Activated CD8-positive, alpha-beta T cell treated with anti-CD3 and anti-CD28 coated beads for 36 hours (primary cell): Measurements from ENCODE around the gene GALT. TPM values are rescaled to one million over a fixed set of nuclear protein-coding genes. Genes with fewer than 3 reads are reported as not detected.

ENCODE experiments used
- ATAC-seq: fragments of 200-7000 bp; cut with Tn5 transposase; one replicate; pipeline ENCODE4 v1.10.0; 2021; ENCODE audit warnings: mild to moderate bottlenecking, moderate library complexity
- CTCF ChIA-PET: fragments of 350-600 bp; sonication (Branson Sonifier 250); formaldehyde crosslinking; loops from one replicate; lab custom pipeline; 2021; ENCODE audit warnings: antibody characterized with exemption; lab: Charles Lee
- POLR2A ChIA-PET: fragments of 350-600 bp; sonication (Branson Sonifier 250); formaldehyde crosslinking; loops from one replicate; lab custom pipeline; 2021; ENCODE audit warnings: antibody characterized with exemption; lab: Charles Lee
- DNase-seq: peaks from one replicate; pipeline ENCODE4 v3.0.0-alpha.2; 2020
- H3K27ac Mint-ChIP-seq: one replicate; pipeline ENCODE4 v1.8.0; 2021; ENCODE audit warnings: mild to moderate bottlenecking, mixed read lengths
- H3K27me3 Mint-ChIP-seq: one replicate; pipeline ENCODE4 v1.8.0; 2021; ENCODE audit warnings: mixed read lengths
- H3K36me3 Mint-ChIP-seq: one replicate; pipeline ENCODE4 v1.8.0; 2021; ENCODE audit warnings: low read depth, mixed read lengths
- H3K4me1 Mint-ChIP-seq: one replicate; pipeline ENCODE4 v1.8.0; 2021; ENCODE audit warnings: low read depth, mixed read lengths
- H3K4me3 Mint-ChIP-seq: one replicate; pipeline ENCODE4 v1.8.0; 2021; ENCODE audit warnings: mild to moderate bottlenecking, moderate library complexity, mixed read lengths
- H3K9me3 Mint-ChIP-seq: one replicate; pipeline ENCODE4 v1.8.0; 2021; ENCODE audit warnings: mixed read lengths
- intact Hi-C: fragments of 100-400 bp; cut with micrococcal nuclease; formaldehyde crosslinking; loops from one replicate; pipeline ENCODE4 v1.10.0; 2022
- total RNA-seq, 2 experiments: library from RNA; stranded (reverse); gene quantifications; one replicate each; pipeline ENCODE4 v1.2.3, GENCODE V29; 2021
- TF ChIP-seq, protein P1 (sequence below): fragments of 200-600 bp; IDR thresholded peaks from one replicate; pipeline ENCODE4 v1.8.0; 2022; ENCODE audit warnings: antibody characterized with exemption, mild to moderate bottlenecking

Gene GALT
- total RNA-seq, 2 experiments from 2014 or later: 42.8 to 44.5 TPM

DNA sequence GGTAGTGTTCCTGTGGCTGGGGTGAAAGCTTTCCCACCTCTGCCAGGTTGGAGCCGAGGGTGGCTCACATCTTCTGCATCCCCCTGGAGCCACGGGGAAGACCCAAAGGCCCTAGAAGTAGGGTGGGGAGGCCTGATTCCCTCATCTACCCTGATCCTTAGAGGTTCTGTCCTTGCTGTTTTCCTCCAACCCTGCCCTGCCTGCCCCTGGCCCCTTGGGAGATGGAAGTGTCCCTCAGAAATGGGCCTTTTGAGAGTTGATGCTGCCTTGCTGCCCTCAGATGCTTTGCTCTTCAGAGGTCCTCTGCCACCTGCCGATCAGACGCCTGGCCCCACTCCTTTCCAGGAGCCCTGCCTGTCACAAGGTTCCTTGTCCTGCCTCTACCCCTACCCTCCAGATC, 38.3 kb downstream of the GALT start:
- no peaks in the 10 kb centered on the region for H3K36me3 Mint-ChIP-seq
- ChIA-PET POLR2A (no interaction called here), CTCF (interaction anchor here (4.9 kb wide), 1 partner anchor 17 kb away, joined by 35 read pairs; no protein-coding TSS in a partner anchor)
- intact Hi-C loops: no loop called here
- H3K27me3 Mint-ChIP-seq: no peaks in the 10 kb centered on the region
- H3K27ac Mint-ChIP-seq: no peak overlapping the region
- peaks cover 6% of the 10 kb centered on the region for H3K4me1 Mint-ChIP-seq
- H3K4me3 Mint-ChIP-seq: no peak overlapping the region
- no peak for DNase-seq
- no peak for ATAC-seq
- H3K9me3 Mint-ChIP-seq: no peaks in the 10 kb centered on the region
- TF ChIP-seq, protein P1, sequence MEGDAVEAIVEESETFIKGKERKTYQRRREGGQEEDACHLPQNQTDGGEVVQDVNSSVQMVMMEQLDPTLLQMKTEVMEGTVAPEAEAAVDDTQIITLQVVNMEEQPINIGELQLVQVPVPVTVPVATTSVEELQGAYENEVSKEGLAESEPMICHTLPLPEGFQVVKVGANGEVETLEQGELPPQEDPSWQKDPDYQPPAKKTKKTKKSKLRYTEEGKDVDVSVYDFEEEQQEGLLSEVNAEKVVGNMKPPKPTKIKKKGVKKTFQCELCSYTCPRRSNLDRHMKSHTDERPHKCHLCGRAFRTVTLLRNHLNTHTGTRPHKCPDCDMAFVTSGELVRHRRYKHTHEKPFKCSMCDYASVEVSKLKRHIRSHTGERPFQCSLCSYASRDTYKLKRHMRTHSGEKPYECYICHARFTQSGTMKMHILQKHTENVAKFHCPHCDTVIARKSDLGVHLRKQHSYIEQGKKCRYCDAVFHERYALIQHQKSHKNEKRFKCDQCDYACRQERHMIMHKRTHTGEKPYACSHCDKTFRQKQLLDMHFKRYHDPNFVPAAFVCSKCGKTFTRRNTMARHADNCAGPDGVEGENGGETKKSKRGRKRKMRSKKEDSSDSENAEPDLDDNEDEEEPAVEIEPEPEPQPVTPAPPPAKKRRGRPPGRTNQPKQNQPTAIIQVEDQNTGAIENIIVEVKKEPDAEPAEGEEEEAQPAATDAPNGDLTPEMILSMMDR: no peak

DNA sequence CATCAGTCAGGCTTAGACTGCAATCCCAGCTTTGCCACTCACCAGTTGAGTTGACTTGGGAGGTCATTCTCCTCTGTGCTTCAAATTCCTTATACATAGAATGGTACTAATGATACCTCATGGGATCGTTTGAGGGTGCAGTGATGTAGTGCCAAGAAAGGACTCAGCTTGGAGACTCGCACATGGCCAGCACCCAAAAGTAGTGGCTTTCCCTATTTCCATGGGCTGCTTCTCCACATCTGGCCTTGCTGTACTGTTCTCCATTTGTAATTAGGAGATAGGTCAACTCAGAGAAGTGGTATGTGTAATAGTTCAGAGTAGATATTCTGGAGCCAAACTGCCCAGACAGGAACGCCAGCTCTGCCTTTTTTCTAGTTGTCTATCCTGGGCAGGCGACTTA, 39.1 kb downstream of the GALT start:
- CTCF ChIA-PET: interaction anchor here (1.3 to 4.9 kb wide), 2 partner anchors 16 to 52 kb away, joined by 3 to 35 read pairs; no protein-coding TSS in a partner anchor
- no peak overlapping the region for H3K27ac Mint-ChIP-seq
- intact Hi-C loops: no loop called here
- TF ChIP-seq, protein P1: no peak
- peaks cover 6% of the 10 kb centered on the region for H3K4me1 Mint-ChIP-seq
- no peaks in the 10 kb centered on the region for H3K36me3 Mint-ChIP-seq
- no peaks in the 10 kb centered on the region for H3K27me3 Mint-ChIP-seq
- ATAC-seq (no peak), DNase-seq (no peak)
- no peaks in the 10 kb centered on the region for H3K9me3 Mint-ChIP-seq
- POLR2A ChIA-PET: no interaction called here
- H3K4me3 Mint-ChIP-seq: no peak overlapping the region

DNA sequence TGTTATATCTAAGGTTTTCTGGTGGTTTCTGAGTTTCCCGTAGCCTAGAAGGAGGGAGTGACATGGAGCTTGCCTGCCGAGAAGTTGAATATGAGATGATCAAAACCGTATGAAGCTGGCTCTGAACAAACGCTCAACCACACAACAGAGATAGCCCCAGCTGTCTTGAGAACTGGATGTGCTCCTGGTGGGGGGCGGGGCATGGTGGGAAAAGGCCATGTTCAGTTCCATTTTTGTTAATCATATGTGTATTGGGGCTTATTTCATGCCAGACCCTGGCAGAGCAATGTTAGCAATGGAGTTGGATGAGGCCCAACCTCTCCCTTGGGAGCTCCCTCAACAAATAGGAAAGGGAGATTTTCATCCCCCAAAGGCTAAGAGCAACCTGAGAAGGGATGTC, 39.8 kb downstream of the GALT start:
- ChIA-PET POLR2A (no interaction called here), CTCF (interaction anchor here (1.3 to 4.9 kb wide), 4 partner anchors 9 to 52 kb away, joined by 3 to 35 read pairs (median 3); no protein-coding TSS in a partner anchor)
- TF ChIP-seq, protein P1: no peak
- ATAC-seq (no peak), DNase-seq (no peak)
- H3K4me1 Mint-ChIP-seq: peaks cover 6% of the 10 kb centered on the region
- no peaks in the 10 kb centered on the region for H3K27me3 Mint-ChIP-seq
- no peaks in the 10 kb centered on the region for H3K9me3 Mint-ChIP-seq
- no peak overlapping the region for H3K27ac Mint-ChIP-seq
- H3K4me3 Mint-ChIP-seq: no peak overlapping the region
- intact Hi-C loops: no loop called here
- no peaks in the 10 kb centered on the region for H3K36me3 Mint-ChIP-seq

DNA sequence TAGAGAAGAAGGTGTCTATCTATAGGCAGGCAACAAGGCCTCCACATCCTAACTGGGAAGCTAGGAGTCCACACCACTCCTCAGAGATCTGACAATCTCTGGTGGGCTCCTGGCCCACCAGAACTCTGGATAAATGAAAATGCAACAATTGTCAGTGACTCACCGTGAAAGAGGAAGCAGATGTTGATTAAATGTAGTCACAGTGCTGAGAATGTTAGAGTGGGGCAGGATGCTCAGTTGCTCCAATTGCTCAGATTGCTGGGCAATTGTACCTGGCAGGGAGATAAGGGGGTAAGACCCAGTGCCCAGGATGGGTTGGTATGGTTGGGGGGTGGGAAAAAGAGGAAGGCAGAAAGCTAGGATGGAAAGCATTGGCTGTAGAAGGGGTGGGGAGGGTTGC, 40.3 kb downstream of the GALT start:
- ChIA-PET POLR2A (interaction anchor here (0.9 kb wide), 1 partner anchor 11 kb away, joined by 3 read pairs; no protein-coding TSS in a partner anchor), CTCF (interaction anchor here (1.3 to 4.9 kb wide), 4 partner anchors 8 to 53 kb away, joined by 3 to 35 read pairs (median 3); no protein-coding TSS in a partner anchor)
- ATAC-seq (no peak), DNase-seq (no peak)
- Mint-ChIP-seq H3K9me3 (no peaks in the 10 kb centered on the region), H3K36me3 (no peaks in the 10 kb centered on the region), H3K4me3 (no peak overlapping the region), H3K27me3 (no peaks in the 10 kb centered on the region), H3K4me1 (peaks cover 6% of the 10 kb centered on the region), H3K27ac (no peak overlapping the region)
- TF ChIP-seq, protein P1: no peak
- intact Hi-C loops: no loop called here

DNA sequence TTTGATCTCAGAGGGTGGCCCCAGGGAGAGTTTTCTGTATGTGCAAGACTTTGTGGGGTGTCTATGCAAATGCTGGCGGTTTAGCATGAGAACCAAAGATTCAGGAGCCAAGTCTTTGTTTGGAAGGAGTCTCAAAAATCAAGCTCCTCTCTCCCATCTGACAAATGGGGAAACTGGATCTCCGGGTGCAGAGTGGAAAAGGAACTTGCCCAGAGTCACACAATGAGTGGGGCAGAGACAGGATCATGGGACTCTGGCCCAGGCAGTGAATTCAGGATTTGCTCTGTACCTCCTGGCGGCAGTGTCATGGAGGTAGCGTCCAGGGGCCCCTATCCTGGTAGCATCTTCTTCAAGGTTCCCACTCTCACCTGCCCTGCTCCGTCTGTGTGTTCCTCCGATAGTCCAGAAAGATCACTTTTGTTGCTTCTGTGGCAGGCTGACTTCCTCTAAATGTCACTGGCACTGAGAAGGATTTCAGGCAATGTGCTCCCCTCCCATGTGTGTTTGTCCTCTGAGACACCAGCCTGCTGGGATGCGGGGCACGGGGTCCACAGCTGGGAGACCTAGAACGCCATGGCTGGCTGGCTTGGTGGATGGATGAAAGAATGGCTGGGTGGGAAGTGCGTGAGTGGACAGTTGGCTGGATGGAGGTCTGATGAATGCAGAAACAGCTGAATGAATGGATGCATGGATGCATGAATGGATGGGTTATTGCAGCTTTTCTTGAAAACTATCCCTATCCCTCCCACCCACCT, 41.0 kb downstream of the GALT start:
- Mint-ChIP-seq H3K4me1 (peaks cover 6% of the 10 kb centered on the region), H3K9me3 (no peaks in the 10 kb centered on the region), H3K36me3 (no peaks in the 10 kb centered on the region), H3K27ac (no peak overlapping the region), H3K27me3 (no peaks in the 10 kb centered on the region), H3K4me3 (no peak overlapping the region)
- ChIA-PET POLR2A (interaction anchor here (0.9 kb wide), 1 partner anchor 12 kb away, joined by 3 read pairs; no protein-coding TSS in a partner anchor), CTCF (interaction anchor here (1.3 to 4.9 kb wide), 4 partner anchors 8 to 54 kb away, joined by 3 to 35 read pairs (median 3); no protein-coding TSS in a partner anchor)
- ATAC-seq: no peak
- no peak for DNase-seq
- TF ChIP-seq, protein P1: no peak
- intact Hi-C loops: no loop called here
